GM21723 (cell line): ENCODE data around the gene PTCH2.
A peak's percentile ranks its signal among the peaks of the same experiment; 100 is the strongest.

Source experiments
- ATAC-seq: cut with Tn5 transposase; IDR thresholded peaks from one replicate; pipeline ENCODE4 v1.9.1; 2021; ENCODE audit warnings: mild to moderate bottlenecking, moderate library complexity; ENCODE audit not compliant: unreplicated experiment

PTCH2 gene

GRCh38 chr1:44780583-44781121, 62.4 kb downstream of the PTCH2 start:
- no peak for ATAC-seq

DNA sequence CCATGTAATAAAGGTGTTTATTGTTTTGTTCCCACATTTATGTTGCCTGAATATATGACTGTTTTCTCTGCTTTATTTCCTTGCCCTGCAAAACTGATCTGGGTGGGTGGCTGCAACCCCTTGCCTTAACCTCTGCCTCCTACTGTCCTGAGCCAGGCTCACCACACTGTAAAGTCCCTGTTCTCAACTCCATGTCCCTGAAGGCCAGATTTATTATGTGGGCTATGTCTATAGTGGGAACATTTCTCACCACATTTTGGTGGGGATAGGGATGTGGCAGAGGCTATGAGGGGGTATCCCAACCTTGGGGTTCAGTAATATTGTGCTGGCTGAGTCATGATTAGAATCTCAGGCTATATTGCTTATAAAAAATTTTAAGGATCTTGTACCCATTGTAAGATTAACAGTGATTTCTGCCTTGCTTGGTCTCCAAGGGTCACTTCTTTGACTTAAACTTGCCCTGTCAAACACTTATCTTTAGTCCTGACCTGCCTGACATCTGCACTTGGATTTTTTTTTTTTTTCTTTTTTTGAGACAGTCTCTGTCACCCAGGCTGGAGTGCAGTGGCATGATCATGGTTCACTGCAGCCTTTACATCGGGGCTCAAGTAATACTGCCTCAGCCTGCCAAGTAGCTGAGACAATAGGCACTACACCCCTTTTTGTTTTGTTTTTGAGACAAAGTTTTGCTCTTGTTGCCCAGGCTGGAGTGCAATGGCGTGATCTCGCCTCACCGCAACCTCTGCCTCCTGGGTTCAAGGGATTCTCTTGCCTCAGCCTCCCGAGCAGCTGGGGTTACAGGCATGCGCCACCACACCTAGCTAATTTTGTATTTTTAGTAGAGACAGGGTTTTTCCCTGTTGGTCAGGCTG, 64.1 kb downstream of the PTCH2 start:
- no peak for ATAC-seq

- no peak for ATAC-seq
Observed at GRCh38 chr1:44777969-44778635, 65.0 kb downstream of the PTCH2 start.

- no peak for ATAC-seq
Observed at GRCh38 chr1:44777547-44777946, 65.5 kb downstream of the PTCH2 start.

DNA sequence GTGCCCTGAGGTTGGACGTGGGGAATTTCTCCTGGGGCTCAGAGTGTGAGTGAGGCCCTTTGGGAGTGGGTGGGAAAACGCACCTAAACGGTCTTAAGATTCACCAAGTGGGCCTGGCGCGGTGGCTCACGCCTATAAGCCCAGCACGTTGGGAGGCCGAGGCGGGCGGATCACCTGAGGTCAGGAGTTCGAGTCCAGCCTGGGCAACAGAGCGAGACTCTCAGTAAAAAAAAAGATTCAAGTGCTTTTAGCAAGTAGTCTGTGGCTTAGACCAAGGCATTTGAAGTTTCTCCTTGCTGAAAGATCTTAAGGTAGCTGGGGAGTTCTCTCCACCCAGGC, 66.4 kb downstream of the PTCH2 start:
- no peak for ATAC-seq

DNA sequence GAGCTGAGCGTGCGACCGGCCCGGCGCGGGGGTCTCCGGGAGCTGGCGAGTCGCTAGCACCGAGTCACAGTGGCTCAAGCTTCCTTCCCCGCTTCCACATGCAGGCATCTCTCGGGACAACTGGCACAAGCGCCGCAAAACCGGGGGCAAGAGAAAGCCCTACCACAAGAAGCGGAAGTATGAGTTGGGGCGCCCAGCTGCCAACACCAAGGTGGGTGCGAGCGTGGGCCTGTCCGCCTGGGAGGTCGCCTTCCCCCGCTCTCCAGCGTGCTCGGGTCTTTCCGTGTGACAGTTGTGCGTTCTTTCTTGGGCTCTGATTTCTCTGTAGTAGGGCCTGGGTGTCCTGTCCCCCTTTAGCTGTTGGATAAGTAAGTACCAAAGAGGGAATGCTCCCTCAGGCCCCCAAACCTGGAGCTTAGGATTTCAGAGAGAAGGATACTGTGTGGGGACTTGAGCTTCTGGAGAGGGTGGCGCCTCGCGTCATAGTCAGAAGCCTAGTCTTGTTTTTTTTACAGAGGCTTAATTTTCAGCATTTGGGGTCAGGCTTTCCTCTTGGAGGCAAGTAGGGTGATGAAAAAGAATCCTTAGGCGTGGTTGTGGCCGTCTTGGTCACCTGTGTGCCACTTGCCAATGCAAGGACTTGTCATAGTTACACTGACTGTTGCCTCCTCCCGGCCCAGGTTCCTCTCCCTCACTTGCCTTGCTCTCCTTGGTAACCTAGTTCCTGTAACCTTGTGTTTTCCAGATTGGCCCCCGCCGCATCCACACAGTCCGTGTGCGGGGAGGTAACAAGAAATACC, 66.9 kb downstream of the PTCH2 start:
- peak; percentile 21 for ATAC-seq

- peak; percentile 73 for ATAC-seq
Observed at GRCh38 chr1:44775078-44775929, 67.7 kb downstream of the PTCH2 start, which contains the start of gene RPS8. RPS8 (plus strand) TSS chr1:44775540; CDS start chr1:44775597, 57 bp downstream.
